Astrocyte (in vitro differentiated cells and primary cell): ENCODE results near the gene PSKH1. TPM values are rescaled to one million over a fixed set of nuclear protein-coding genes. Genes with fewer than 3 reads are reported as not detected.

Experiments used
- DNase-seq: peaks from one replicate; pipeline ENCODE4 v3.0.0-alpha.2; 2010; ENCODE audit warnings: low read depth
- FAIRE-seq: peaks from 2 replicates; lab custom pipeline; 2011; peaks lifted over from hg19 to GRCh38; lab: Jason Lieb, UNC
- H2AFZ ChIP-seq: 2 replicates; pipeline ENCODE4 v1.6.0; 2012; ENCODE audit warnings: low read depth, low read length, inconsistent platforms
- H3K27ac ChIP-seq: 2 replicates; pipeline ENCODE4 v1.5.1; 2011; ENCODE audit warnings: low read depth, low read length, inconsistent platforms
- H3K27me3 ChIP-seq: 2 replicates; pipeline ENCODE4 v1.6.0; 2011; ENCODE audit warnings: low read length, inconsistent platforms; ENCODE audit not compliant: insufficient read depth
- H3K36me3 ChIP-seq: 2 replicates; pipeline ENCODE4 v1.5.1; 2011; ENCODE audit warnings: low read length, inconsistent platforms; ENCODE audit not compliant: insufficient read depth
- H3K4me1 ChIP-seq: 2 replicates; pipeline ENCODE4 v1.5.1; 2011; ENCODE audit warnings: low read length, inconsistent platforms; ENCODE audit not compliant: insufficient read depth
- H3K4me2 ChIP-seq: 2 replicates; pipeline ENCODE4 v1.6.0; 2012; ENCODE audit warnings: low read length, inconsistent platforms
- H3K4me3 ChIP-seq: 2 replicates; pipeline ENCODE4 v1.5.1; 2011; ENCODE audit warnings: low read depth, mild to moderate bottlenecking, low read length, inconsistent platforms; ENCODE audit not compliant: insufficient read depth
- H3K79me2 ChIP-seq: 2 replicates; pipeline ENCODE4 v1.6.0; 2012; ENCODE audit warnings: mild to moderate bottlenecking, low read length, inconsistent platforms; ENCODE audit not compliant: insufficient read depth
- H3K9ac ChIP-seq: 2 replicates; pipeline ENCODE4 v1.6.0; 2012; ENCODE audit warnings: mild to moderate bottlenecking, low read length, inconsistent platforms
- H3K9me3 ChIP-seq: 2 replicates; pipeline ENCODE4 v1.5.1; 2012; ENCODE audit warnings: low read depth, mild to moderate bottlenecking, low read length, inconsistent platforms; ENCODE audit not compliant: insufficient read depth
- H4K20me1 ChIP-seq: 2 replicates; pipeline ENCODE4 v1.6.0; 2012; ENCODE audit warnings: low read length, inconsistent platforms; ENCODE audit not compliant: insufficient read depth
- H3K27ac Mint-ChIP-seq: one replicate; pipeline ENCODE4 v1.8.0; 2021; ENCODE audit warnings: mild to moderate bottlenecking, mixed read lengths; ENCODE audit not compliant: unreplicated experiment
- H3K27me3 Mint-ChIP-seq: one replicate; pipeline ENCODE4 v1.8.0; 2021; ENCODE audit warnings: low read depth, mixed read lengths; ENCODE audit not compliant: unreplicated experiment
- H3K36me3 Mint-ChIP-seq: one replicate; pipeline ENCODE4 v1.8.0; 2021; ENCODE audit warnings: low read depth, mixed read lengths; ENCODE audit not compliant: unreplicated experiment
- H3K4me1 Mint-ChIP-seq: one replicate; pipeline ENCODE4 v1.8.0; 2021; ENCODE audit warnings: low read depth, mixed read lengths; ENCODE audit not compliant: unreplicated experiment
- H3K4me3 Mint-ChIP-seq: one replicate; pipeline ENCODE4 v1.8.0; 2021; ENCODE audit warnings: mild to moderate bottlenecking, moderate library complexity, mixed read lengths; ENCODE audit not compliant: unreplicated experiment
- H3K9me3 Mint-ChIP-seq: one replicate; pipeline ENCODE4 v1.8.0; 2021; ENCODE audit warnings: mild to moderate bottlenecking, mixed read lengths; ENCODE audit not compliant: unreplicated experiment
- CTCF ChIP-seq: IDR thresholded peaks from 2 replicates; pipeline ENCODE4 v1.5.1; 2011; ENCODE audit warnings: low read depth, mild to moderate bottlenecking, inconsistent platforms, low read length, moderate library complexity; ENCODE audit not compliant: insufficient read depth
- EZH2 ChIP-seq: IDR thresholded peaks from 2 replicates; pipeline ENCODE4 v1.6.1; 2012; ENCODE audit warnings: mild to moderate bottlenecking, low read length, inconsistent platforms; ENCODE audit not compliant: insufficient read depth
- total RNA-seq: library from RNA; stranded (reverse); gene quantifications from 2 replicates; pipeline ENCODE4 v1.2.1, GENCODE V29; 2021

Gene PSKH1
- total RNA-seq, 1 donor from 2014 or later, result 27.3 TPM

- H3K9ac ChIP-seq, result peak overlapping the region; percentile 93
- H3K79me2 ChIP-seq, result peaks cover 13% of the 10 kb centered on the region
- Mint-ChIP-seq H3K4me3 (peak overlapping the region; percentile 99), H3K4me1 (peaks cover 15% of the 10 kb centered on the region), H3K9me3 (no peaks in the 10 kb centered on the region), H3K27ac (peak overlapping the region; percentile 99), H3K27me3 (no peaks in the 10 kb centered on the region), H3K36me3 (peaks cover 13% of the 10 kb centered on the region)
- no peaks in the 10 kb centered on the region for H3K9me3 ChIP-seq
- peak overlapping the region; percentile 64 for H2AFZ ChIP-seq
- peak overlapping the region; percentile 87 for H3K4me3 ChIP-seq
- peak overlapping the region; percentile 74 for H3K27ac ChIP-seq
- no peak for FAIRE-seq
- peak; percentile 84 for DNase-seq
- H3K36me3 ChIP-seq, result peaks cover 10% of the 10 kb centered on the region
- peak overlapping the region; percentile 94 for H3K4me2 ChIP-seq
- peaks cover 22% of the 10 kb centered on the region for H3K4me1 ChIP-seq
- H3K27me3 ChIP-seq, result no peaks in the 10 kb centered on the region
- TF ChIP-seq CTCF (no peak), EZH2 (no peak)
- H4K20me1 ChIP-seq, result peaks cover 17% of the 10 kb centered on the region
Measured at GRCh38 chr16:67935402-67936123, 42.5 kb downstream of the PSKH1 start.

GRCh38 chr16:67936124-67936879, 43.2 kb downstream of the PSKH1 start, which contains the start of gene PSMB10:
Gene PSMB10 (minus strand): TSS chr16:67936850. CDS start chr16:67936749, 101 bp downstream.
- FAIRE-seq (no peak), DNase-seq (peak; percentile 52)
- Histone ChIP-seq H3K27me3 (no peaks in the 10 kb centered on the region), H3K9me3 (no peaks in the 10 kb centered on the region), H3K79me2 (peaks cover 13% of the 10 kb centered on the region), H3K4me1 (peaks cover 22% of the 10 kb centered on the region), H3K4me3 (peak within 1 kb of the TSS; percentile 87), H3K4me2 (peak within 1 kb of the TSS; percentile 94), H3K27ac (peak within 1 kb of the TSS; percentile 74), H3K36me3 (peaks cover 17% of the 10 kb centered on the region), H2AFZ (peak within 1 kb of the TSS; percentile 60), H3K9ac (peak within 1 kb of the TSS; percentile 93), H4K20me1 (peaks cover 21% of the 10 kb centered on the region)
- Mint-ChIP-seq H3K27me3 (no peaks in the 10 kb centered on the region), H3K4me3 (peak within 1 kb of the TSS; percentile 99), H3K4me1 (peaks cover 15% of the 10 kb centered on the region), H3K27ac (peak within 1 kb of the TSS; percentile 99), H3K36me3 (peaks cover 11% of the 10 kb centered on the region), H3K9me3 (no peaks in the 10 kb centered on the region)
- no peak for TF ChIP-seq CTCF
- no peak for TF ChIP-seq EZH2
